Breast epithelium (tissue), 4 donors: Measurements from ENCODE around the gene FBXO22. TPM values are rescaled to one million over a fixed set of nuclear protein-coding genes. Genes with fewer than 3 reads are reported as not detected.

Experiments used
- DNase-seq, 2 donors: peaks; one replicate each; pipeline ENCODE4 v3.0.0-alpha.2; 2019; ENCODE audit warnings: low spot score in 2 of 2
- H3K27ac ChIP-seq, 2 donors: fragments of 200-600 bp; sonication (generic) in 1 of 2; one replicate each; pipeline ENCODE4 v1.5.1; 2016 to 2019; ENCODE audit warnings: mild to moderate bottlenecking in 1 of 2
- H3K27me3 ChIP-seq, 2 donors: fragments of 200-600 bp; sonication (generic) in 1 of 2; one replicate each; pipeline versions ENCODE4 v1.5.1 to v1.6.0; 2017 to 2019; ENCODE audit warnings: control low read depth in 1 of 2, mild to moderate bottlenecking in 1 of 2
- H3K36me3 ChIP-seq: fragments of 200-600 bp; one replicate; pipeline ENCODE4 v1.5.1; 2019
- H3K4me1 ChIP-seq, 2 donors: fragments of 200-600 bp; sonication (generic); one replicate each; pipeline ENCODE4 v1.5.1; 2016 to 2019; ENCODE audit warnings: control low read depth in 1 of 2
- H3K4me3 ChIP-seq, 3 donors: fragments of 200-600 bp; sonication (generic); 1 replicate in 2 of 3; 2 replicates in 1 of 3; pipeline ENCODE4 v1.5.1; 2016 to 2019; ENCODE audit warnings: mild to moderate bottlenecking in 3 of 3, moderate library complexity in 2 of 3
- H3K9me3 ChIP-seq, 2 donors: fragments of 200-600 bp; sonication (generic) in 1 of 2; one replicate each; pipeline ENCODE4 v1.5.1; 2016 to 2019; ENCODE audit warnings: control low read depth in 1 of 2
- CTCF ChIP-seq, 3 donors: fragments of 450-650 bp; IDR thresholded peaks; one replicate each; pipeline ENCODE4 v1.5.1; 2016 to 2017; ENCODE audit warnings: antibody characterized with exemption in 3 of 3, mild to moderate bottlenecking in 3 of 3, moderate library complexity in 3 of 3
- POLR2A ChIP-seq: fragments of 450-650 bp; IDR thresholded peaks from one replicate; pipeline ENCODE4 v1.6.1; 2016; ENCODE audit warnings: antibody characterized with exemption, mild to moderate bottlenecking, moderate library complexity
- POLR2AphosphoS5 ChIP-seq, 3 donors: sonication (generic); formaldehyde crosslinking; IDR thresholded peaks; one replicate each; pipeline ENCODE4 v1.6.1; 2017; ENCODE audit warnings: antibody characterized with exemption in 3 of 3
- intact Hi-C: fragments of 100-400 bp; cut with DNase I; formaldehyde crosslinking; loops from one replicate; pipeline ENCODE4 v1.15.1; 2023; ENCODE audit warnings: low total_unique reads
- total RNA-seq, 3 donors: library from RNA; depleted of rRNA; stranded (reverse); fragments of >200 nt; gene quantifications; one replicate each; pipeline ENCODE4 v1.1.0, GENCODE V29; 2016

Gene FBXO22
- total RNA-seq, 3 donors from 2014 or later: 12.8 to 25.3 (median 24.6) TPM

- Histone ChIP-seq H3K4me3 (no peak overlapping the region), H3K27me3 (no peaks in the 10 kb centered on the region), H3K27ac (no peak overlapping the region), H3K4me1 (no peaks in the 10 kb centered on the region), H3K36me3 (peaks cover 11% of the 10 kb centered on the region), H3K9me3 (no peaks in the 10 kb centered on the region)
- DNase-seq: no peak
- TF ChIP-seq POLR2AphosphoS5 (IDR thresholded peaks at IDR 0.05) (no peak), CTCF (IDR thresholded peaks at IDR 0.05) (no peak), POLR2A (no peak)
- intact Hi-C loops: no loop called here
Measured at GRCh38 chr15:75930866-75931265, 27.2 kb downstream of the FBXO22 start.

- H3K4me3 ChIP-seq: no peak overlapping the region
- no peaks in the 10 kb centered on the region for H3K4me1 ChIP-seq
- intact Hi-C loops: no loop called here
- H3K27ac ChIP-seq: no peak overlapping the region
- no peaks in the 10 kb centered on the region for H3K9me3 ChIP-seq
- H3K27me3 ChIP-seq: no peaks in the 10 kb centered on the region
- no peaks in the 10 kb centered on the region for H3K36me3 ChIP-seq
- DNase-seq: no peak
- no peak for TF ChIP-seq CTCF (IDR thresholded peaks at IDR 0.05)
Measured at GRCh38 chr15:75942464-75942863, 38.8 kb downstream of the FBXO22 start.

- TF ChIP-seq POLR2A (no peak), CTCF (IDR thresholded peaks at IDR 0.05) (no peak), POLR2AphosphoS5 (IDR thresholded peaks at IDR 0.05) (no peak)
- no peak for DNase-seq
- H3K27ac ChIP-seq: no peak overlapping the region
- H3K36me3 ChIP-seq: no peaks in the 10 kb centered on the region
- H3K4me3 ChIP-seq: no peak overlapping the region
- intact Hi-C loops: no loop called here
- no peaks in the 10 kb centered on the region for H3K27me3 ChIP-seq
- no peaks in the 10 kb centered on the region for H3K9me3 ChIP-seq
- H3K4me1 ChIP-seq: no peaks in the 10 kb centered on the region
Measured at GRCh38 chr15:75943246-75943645, 39.6 kb downstream of the FBXO22 start.

- Histone ChIP-seq H3K9me3 (no peaks in the 10 kb centered on the region), H3K4me1 (no peaks in the 10 kb centered on the region), H3K27ac (no peak overlapping the region), H3K4me3 (no peak overlapping the region), H3K27me3 (no peaks in the 10 kb centered on the region), H3K36me3 (no peaks in the 10 kb centered on the region)
- TF ChIP-seq CTCF (IDR thresholded peaks at IDR 0.05): no peak
- no peak for TF ChIP-seq POLR2A
- no peak for TF ChIP-seq POLR2AphosphoS5 (IDR thresholded peaks at IDR 0.05)
- intact Hi-C loops: no loop called here
- no peak for DNase-seq
Measured at GRCh38 chr15:75943713-75944215, 40.1 kb downstream of the FBXO22 start.

- intact Hi-C loops: no loop called here
Measured at GRCh38 chr15:75945953-75946352, 42.3 kb downstream of the FBXO22 start.

More at GRCh38 chr15:75945953-75946352, 42.3 kb downstream of the FBXO22 start:
- Histone ChIP-seq H3K4me1 (no peaks in the 10 kb centered on the region), H3K27ac (no peak overlapping the region), H3K4me3 (no peak overlapping the region), H3K36me3 (no peaks in the 10 kb centered on the region), H3K9me3 (no peaks in the 10 kb centered on the region), H3K27me3 (no peaks in the 10 kb centered on the region)
- DNase-seq: no peak
- TF ChIP-seq CTCF (IDR thresholded peaks at IDR 0.05) (no peak), POLR2AphosphoS5 (IDR thresholded peaks at IDR 0.05) (no peak), POLR2A (no peak)
